HG03097 (cell line): ENCODE results near the gene MLXIP.
A peak's percentile ranks its signal among the peaks of the same experiment; 100 is the strongest.
"Not testable (repeated sequence)": the region's sequence is repeated elsewhere in the genome, so short reads cannot be mapped to it uniquely, and the experiment has no call there.

ENCODE experiments used
- ATAC-seq: cut with Tn5 transposase; IDR thresholded peaks from one replicate; pipeline ENCODE4 v1.9.1; 2021; ENCODE audit not compliant: unreplicated experiment, low FRiP score

Gene MLXIP

GRCh38 chr12:122174155-122174845, 95.7 kb downstream of the MLXIP start, which contains the start of gene IL31:
TSS of gene IL31 (minus strand) at chr12:122174221. CDS start at chr12:122174172, 49 bp downstream.
- ATAC-seq: no peak

- ATAC-seq: not testable (repeated sequence)
Measured at GRCh38 chr12:122176473-122176872, 97.9 kb downstream of the MLXIP start.

GRCh38 chr12:122182887-122183587, 104.5 kb downstream of the MLXIP start, which contains the start of gene LRRC43:
TSS of gene LRRC43 (plus strand) at chr12:122183123. CDS start at chr12:122183145, 22 bp downstream.
- no peak for ATAC-seq

GRCh38 chr12:122183588-122183940, 105.0 kb downstream of the MLXIP start:
- ATAC-seq: no peak

GRCh38 chr12:122184517-122184916, 106.0 kb downstream of the MLXIP start:
- no peak for ATAC-seq

- no peak for ATAC-seq
Measured at GRCh38 chr12:122185079-122185478, 106.5 kb downstream of the MLXIP start.

- ATAC-seq: no peak
Measured at GRCh38 chr12:122185494-122186082, 107.0 kb downstream of the MLXIP start.

GRCh38 chr12:122187466-122187865, 108.9 kb downstream of the MLXIP start:
- ATAC-seq: no peak

- no peak for ATAC-seq
Measured at GRCh38 chr12:122189626-122190475, 111.3 kb downstream of the MLXIP start.

- ATAC-seq: peak; percentile 59
Measured at GRCh38 chr12:122190842-122191668, 112.5 kb downstream of the MLXIP start.

GRCh38 chr12:122192441-122192840, 113.9 kb downstream of the MLXIP start:
- ATAC-seq: no peak

- ATAC-seq: no peak
Measured at GRCh38 chr12:122194804-122195203, 116.2 kb downstream of the MLXIP start.

GRCh38 chr12:122195405-122195804, 116.8 kb downstream of the MLXIP start:
- no peak for ATAC-seq
